Mucosa of stomach (tissue), 1 donor: ENCODE results near the gene NOS1AP.
"Not testable (repeated sequence)": the region's sequence is repeated elsewhere in the genome, so short reads cannot be mapped to it uniquely, and the experiment has no call there.

Experiments
- H3K27me3 ChIP-seq: one replicate; pipeline ENCODE4 v1.7.0; 2013; ENCODE audit warnings: mild to moderate bottlenecking, low read length; ENCODE audit not compliant: control insufficient read depth, insufficient read depth
- H3K36me3 ChIP-seq: one replicate; pipeline ENCODE4 v1.7.0; 2013; ENCODE audit warnings: low read length; ENCODE audit not compliant: control insufficient read depth, insufficient read depth
- H3K4me1 ChIP-seq: one replicate; pipeline ENCODE4 v1.7.0; 2013; ENCODE audit warnings: mild to moderate bottlenecking, low read length; ENCODE audit not compliant: control insufficient read depth, insufficient read depth
- H3K4me3 ChIP-seq: one replicate; pipeline ENCODE4 v1.7.0; 2013; ENCODE audit warnings: low read length
- H3K9ac ChIP-seq: one replicate; pipeline ENCODE4 v1.7.0; 2013; ENCODE audit warnings: mild to moderate bottlenecking, low read length, moderate library complexity
- H3K9me3 ChIP-seq: one replicate; pipeline ENCODE4 v1.7.0; 2013; ENCODE audit warnings: mild to moderate bottlenecking, low read length, moderate library complexity; ENCODE audit not compliant: control insufficient read depth
- donor health status: Pancreatic carcinoma.

Gene NOS1AP

GRCh38 chr1:162080472-162081015 is 11.1 kb downstream of the NOS1AP start:
- Histone ChIP-seq H3K27me3 (no peaks in the 10 kb centered on the region), H3K4me1 (peaks cover 21% of the 10 kb centered on the region), H3K4me3 (no peak overlapping the region), H3K36me3 (peaks cover 4% of the 10 kb centered on the region), H3K9ac (no peak overlapping the region), H3K9me3 (no peaks in the 10 kb centered on the region)

GRCh38 chr1:162081316-162081715 is 11.8 kb downstream of the NOS1AP start:
- Histone ChIP-seq H3K27me3 (no peaks in the 10 kb centered on the region), H3K9ac (no peak overlapping the region), H3K9me3 (no peaks in the 10 kb centered on the region), H3K4me1 (peaks cover 16% of the 10 kb centered on the region), H3K36me3 (peaks cover 5% of the 10 kb centered on the region), H3K4me3 (no peak overlapping the region)

- not testable (repeated sequence) for H3K27me3 ChIP-seq, H3K9me3 ChIP-seq, H3K4me3 ChIP-seq, H3K9ac ChIP-seq, H3K36me3 ChIP-seq
- H3K4me1 ChIP-seq, result peaks cover 15% of the 10 kb centered on the region
Measured at GRCh38 chr1:162082080-162082479, 12.6 kb downstream of the NOS1AP start.

- H3K36me3 ChIP-seq, result peaks cover 5% of the 10 kb centered on the region
- no peaks in the 10 kb centered on the region for H3K27me3 ChIP-seq
- H3K4me1 ChIP-seq, result peaks cover 5% of the 10 kb centered on the region
- no peak overlapping the region for H3K9ac ChIP-seq
- no peak overlapping the region for H3K4me3 ChIP-seq
- H3K9me3 ChIP-seq, result no peaks in the 10 kb centered on the region
Measured at GRCh38 chr1:162083273-162083672, 13.8 kb downstream of the NOS1AP start.

GRCh38 chr1:162085991-162086390 is 16.5 kb downstream of the NOS1AP start:
- no peak overlapping the region for H3K9ac ChIP-seq
- no peak overlapping the region for H3K4me3 ChIP-seq

GRCh38 chr1:162087111-162087510 is 17.6 kb downstream of the NOS1AP start:
- Histone ChIP-seq H3K4me1 (peaks cover 4% of the 10 kb centered on the region), H3K4me3 (no peak overlapping the region), H3K36me3 (peaks cover 5% of the 10 kb centered on the region)

More at GRCh38 chr1:162085991-162086390, 16.5 kb downstream of the NOS1AP start:
- Histone ChIP-seq H3K9me3 (no peaks in the 10 kb centered on the region), H3K36me3 (peaks cover 5% of the 10 kb centered on the region), H3K4me1 (peaks cover 8% of the 10 kb centered on the region), H3K27me3 (no peaks in the 10 kb centered on the region)

GRCh38 chr1:162087574-162087973 is 18.1 kb downstream of the NOS1AP start:
- Histone ChIP-seq H3K36me3 (peaks cover 5% of the 10 kb centered on the region), H3K9ac (no peak overlapping the region), H3K27me3 (no peaks in the 10 kb centered on the region), H3K4me1 (peaks cover 4% of the 10 kb centered on the region), H3K4me3 (no peak overlapping the region), H3K9me3 (no peaks in the 10 kb centered on the region)

More at GRCh38 chr1:162087111-162087510, 17.6 kb downstream of the NOS1AP start:
- H3K27me3 ChIP-seq, result no peaks in the 10 kb centered on the region
- no peak overlapping the region for H3K9ac ChIP-seq
- H3K9me3 ChIP-seq, result no peaks in the 10 kb centered on the region

GRCh38 chr1:162088281-162088969 is 18.9 kb downstream of the NOS1AP start:
- Histone ChIP-seq H3K4me1 (peaks cover 4% of the 10 kb centered on the region), H3K9me3 (no peaks in the 10 kb centered on the region), H3K27me3 (no peaks in the 10 kb centered on the region), H3K9ac (no peak overlapping the region), H3K4me3 (no peak overlapping the region), H3K36me3 (peaks cover 5% of the 10 kb centered on the region)

- Histone ChIP-seq H3K36me3 (peaks cover 5% of the 10 kb centered on the region), H3K4me3 (no peak overlapping the region), H3K9ac (no peak overlapping the region), H3K27me3 (no peaks in the 10 kb centered on the region), H3K9me3 (no peaks in the 10 kb centered on the region), H3K4me1 (peaks cover 4% of the 10 kb centered on the region)
Measured at GRCh38 chr1:162089748-162090147, 20.3 kb downstream of the NOS1AP start.

- Histone ChIP-seq H3K4me3 (no peak overlapping the region), H3K4me1 (peaks cover 4% of the 10 kb centered on the region), H3K9me3 (no peaks in the 10 kb centered on the region), H3K36me3 (peaks cover 3% of the 10 kb centered on the region), H3K9ac (no peak overlapping the region), H3K27me3 (no peaks in the 10 kb centered on the region)
Measured at GRCh38 chr1:162090378-162090777, 20.9 kb downstream of the NOS1AP start.

- Histone ChIP-seq H3K36me3 (no peaks in the 10 kb centered on the region), H3K4me3 (no peak overlapping the region), H3K9me3 (no peaks in the 10 kb centered on the region), H3K9ac (no peak overlapping the region), H3K4me1 (peaks cover 4% of the 10 kb centered on the region), H3K27me3 (no peaks in the 10 kb centered on the region)
Measured at GRCh38 chr1:162091681-162092524, 22.4 kb downstream of the NOS1AP start.

- H3K9ac ChIP-seq, result no peak overlapping the region
- H3K4me3 ChIP-seq, result no peak overlapping the region
- H3K9me3 ChIP-seq, result no peaks in the 10 kb centered on the region
- no peaks in the 10 kb centered on the region for H3K36me3 ChIP-seq
- H3K4me1 ChIP-seq, result peaks cover 4% of the 10 kb centered on the region
- no peaks in the 10 kb centered on the region for H3K27me3 ChIP-seq
Measured at GRCh38 chr1:162093095-162093494, 23.6 kb downstream of the NOS1AP start.
